Stomach (tissue), 4 donors: ENCODE data around the gene DHX36.

Experiments used
- CTCF ChIP-seq, 7 experiments: fragments of 450-650 bp in 4 of 7; fragments of 200-600 bp in 3 of 7; sonication (generic) in 3 of 7; IDR thresholded peaks; one replicate each; pipeline ENCODE4 v1.5.1; 2016 to 2019; ENCODE audit warnings: antibody characterized with exemption in 7 of 7, control low read depth in 2 of 7, mild to moderate bottlenecking in 1 of 7
- EP300 ChIP-seq: sonication (generic); formaldehyde crosslinking; IDR thresholded peaks from one replicate; pipeline ENCODE4 v1.6.1; 2017; ENCODE audit warnings: antibody characterized with exemption
- POLR2A ChIP-seq, 4 donors: fragments of 450-650 bp; IDR thresholded peaks; one replicate each; pipeline ENCODE4 v1.6.1; 2016; ENCODE audit warnings: antibody characterized with exemption in 4 of 4, control low read depth in 2 of 4, mild to moderate bottlenecking in 1 of 4, moderate library complexity in 1 of 4
- POLR2AphosphoS5 ChIP-seq, 3 donors: sonication (generic); formaldehyde crosslinking; IDR thresholded peaks; one replicate each; pipeline ENCODE4 v1.6.1; 2016; ENCODE audit warnings: antibody characterized with exemption in 3 of 3

GRCh38 chr3:154345422-154346122 is 21.3 kb upstream of the DHX36 start:
- TF ChIP-seq CTCF (IDR thresholded peaks at IDR 0.05) (no peak), EP300 (no peak), POLR2A (IDR thresholded peaks at IDR 0.05) (no peak), POLR2AphosphoS5 (IDR thresholded peaks at IDR 0.05) (no peak)
